Natural killer cell (primary cell): Measurements from ENCODE around the gene EPHB1. TPM values are rescaled to one million over a fixed set of nuclear protein-coding genes. Genes with fewer than 3 reads are reported as not detected.

Source experiments
- ATAC-seq, 3 donors: fragments of 150-1000 bp in 2 of 3; fragments of 200-7000 bp in 1 of 3; cut with Tn5 transposase; 1 replicate in 1 of 3; 2 replicates in 2 of 3; pipeline ENCODE4 v1.10.0; 2021; ENCODE audit warnings: mild to moderate bottlenecking in 2 of 3, moderate library complexity in 2 of 3
- DNase-seq, 2 donors: peaks; one replicate each; pipeline versions ENCODE4 v3.0.0 to v3.0.0-alpha.2; 2013 to 2021; ENCODE audit warnings: mixed read lengths in 1 of 2
- H3K27ac ChIP-seq: one replicate; pipeline ENCODE4 v1.5.1; 2013; ENCODE audit warnings: mild to moderate bottlenecking, low read length
- H3K27me3 ChIP-seq: one replicate; pipeline ENCODE4 v1.6.1; 2013; ENCODE audit warnings: low read length; ENCODE audit not compliant: control insufficient read depth, insufficient read depth
- H3K36me3 ChIP-seq: one replicate; pipeline ENCODE4 v1.6.1; 2013; ENCODE audit warnings: low read length; ENCODE audit not compliant: control insufficient read depth, insufficient read depth
- H3K4me1 ChIP-seq: one replicate; pipeline ENCODE4 v1.6.1; 2013; ENCODE audit warnings: low read length; ENCODE audit not compliant: control insufficient read depth, insufficient read depth
- H3K4me3 ChIP-seq: one replicate; pipeline ENCODE4 v1.5.1; 2013; ENCODE audit warnings: low read length
- H3K9me3 ChIP-seq: one replicate; pipeline ENCODE4 v1.6.1; 2013; ENCODE audit warnings: low read length; ENCODE audit not compliant: control insufficient read depth, insufficient read depth
- H3K27ac Mint-ChIP-seq, 2 donors: one replicate each; pipeline ENCODE4 v1.8.0; 2022; ENCODE audit warnings: mild to moderate bottlenecking in 2 of 2, mixed read lengths in 2 of 2, moderate library complexity in 1 of 2
- H3K27me3 Mint-ChIP-seq, 2 donors: one replicate each; pipeline ENCODE4 v1.8.0; 2022; ENCODE audit warnings: low read depth in 2 of 2, mixed read lengths in 2 of 2
- H3K36me3 Mint-ChIP-seq: one replicate; pipeline ENCODE4 v1.8.0; 2022; ENCODE audit warnings: mixed read lengths
- H3K4me1 Mint-ChIP-seq, 2 donors: one replicate each; pipeline ENCODE4 v1.8.0; 2022; ENCODE audit warnings: mixed read lengths in 2 of 2
- H3K4me3 Mint-ChIP-seq: one replicate; pipeline ENCODE4 v1.8.0; 2022; ENCODE audit warnings: mild to moderate bottlenecking, moderate library complexity, mixed read lengths
- H3K9me3 Mint-ChIP-seq, 2 donors: one replicate each; pipeline ENCODE4 v1.8.0; 2022; ENCODE audit warnings: mixed read lengths in 2 of 2
- CTCF ChIP-seq: fragments of 200-600 bp; IDR thresholded peaks from one replicate; pipeline ENCODE4 v1.8.0; 2022; ENCODE audit warnings: antibody characterized with exemption
- WGBS: methylation state at CpG from one replicate; pipeline ENCODE4 v1.1.7; 2013; ENCODE audit warnings: missing lambda C conversion rate; ENCODE audit not compliant: insufficient coverage; 5-methylcytosine and 5-hydroxymethylcytosine counted together
- intact Hi-C: fragments of 100-400 bp; cut with micrococcal nuclease; formaldehyde crosslinking; loops from one replicate; pipeline ENCODE4 v1.14.2; 2022
- total RNA-seq, 4 donors: library from RNA; stranded (reverse); fragments of 120-200 nt in 1 of 4; gene quantifications; one replicate each; pipeline versions ENCODE4 v1.2.3 to v1.2.4, GENCODE V29; 2013 to 2022

Gene EPHB1
- total RNA-seq, 3 donors from 2014 or later (not counting 1 experiment from before 2014, with no cell fraction given) = 0.60 TPM; not detected in 2

GRCh38 chr3:134766290-134766689 is 28.8 kb upstream of the EPHB1 start:
- H3K9me3 ChIP-seq = no peaks in the 10 kb centered on the region
- DNase-seq (no peak), ATAC-seq (no peak)
- H3K27ac Mint-ChIP-seq = no peak overlapping the region
- H3K4me1 Mint-ChIP-seq = no peaks in the 10 kb centered on the region
- no peaks in the 10 kb centered on the region for H3K4me1 ChIP-seq
- H3K27me3 ChIP-seq = no peaks in the 10 kb centered on the region
- no peaks in the 10 kb centered on the region for H3K9me3 Mint-ChIP-seq
- H3K36me3 ChIP-seq = no peaks in the 10 kb centered on the region
- H3K4me3 Mint-ChIP-seq = no peak overlapping the region
- H3K27me3 Mint-ChIP-seq = no peaks in the 10 kb centered on the region
- 91% methylated on average over 1 of the region's 1 CpG for WGBS
- H3K4me3 ChIP-seq = no peak overlapping the region
- H3K36me3 Mint-ChIP-seq = no peaks in the 10 kb centered on the region
- intact Hi-C loops = no loop called here
- no peak for TF ChIP-seq CTCF
- no peak overlapping the region for H3K27ac ChIP-seq

DNA sequence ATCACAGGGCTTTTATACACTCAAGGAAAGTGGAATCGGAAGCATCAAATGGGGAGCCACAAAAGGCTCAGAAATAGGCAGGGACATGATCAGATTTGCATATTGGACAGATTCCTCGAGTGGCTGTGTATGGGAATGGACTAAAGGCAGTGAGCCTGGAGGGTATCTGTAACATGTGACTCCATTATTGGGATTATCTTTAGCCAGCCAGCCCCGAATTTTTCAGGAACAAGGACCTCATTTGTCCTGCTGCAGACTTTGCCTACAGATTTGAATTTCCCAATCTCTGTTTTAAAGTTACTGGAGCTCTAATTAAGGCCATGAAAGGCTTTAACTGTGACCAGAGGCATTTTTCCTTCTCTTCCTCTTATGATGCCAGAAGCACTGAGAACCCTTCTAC is 26.9 kb upstream of the EPHB1 start:
- H3K4me3 ChIP-seq = no peak overlapping the region
- no peaks in the 10 kb centered on the region for H3K27me3 ChIP-seq
- ATAC-seq (no peak), DNase-seq (no peak)
- intact Hi-C loops = no loop called here
- no peaks in the 10 kb centered on the region for H3K36me3 Mint-ChIP-seq
- no peak for TF ChIP-seq CTCF
- no peaks in the 10 kb centered on the region for H3K4me1 ChIP-seq
- H3K27me3 Mint-ChIP-seq = no peaks in the 10 kb centered on the region
- H3K27ac Mint-ChIP-seq = no peak overlapping the region
- no peaks in the 10 kb centered on the region for H3K4me1 Mint-ChIP-seq
- H3K36me3 ChIP-seq = no peaks in the 10 kb centered on the region
- 70% methylated on average over 3 of the region's 3 CpGs for WGBS
- no peaks in the 10 kb centered on the region for H3K9me3 Mint-ChIP-seq
- H3K9me3 ChIP-seq = no peaks in the 10 kb centered on the region
- no peak overlapping the region for H3K27ac ChIP-seq
- H3K4me3 Mint-ChIP-seq = no peak overlapping the region

DNA sequence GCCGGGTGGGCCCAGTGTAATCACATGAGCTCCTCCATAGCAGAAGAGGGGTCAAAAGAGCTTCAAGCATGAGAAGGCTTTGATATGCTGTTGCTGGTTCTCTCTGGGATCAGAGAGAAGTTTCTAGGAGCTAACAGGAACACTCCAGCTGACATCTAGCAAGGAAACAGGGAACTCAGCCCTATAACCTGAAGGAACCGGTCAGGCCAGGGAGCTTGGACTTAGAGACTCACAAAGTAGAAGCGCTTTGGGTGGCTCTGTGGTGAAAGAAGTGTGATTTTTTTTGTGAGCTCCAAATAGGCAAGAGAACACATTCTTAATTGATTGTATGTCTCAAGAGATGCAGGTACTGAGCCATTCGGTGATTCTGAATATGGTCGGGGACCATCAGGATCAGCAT is 26.2 kb upstream of the EPHB1 start:
- Histone ChIP-seq H3K9me3 (no peaks in the 10 kb centered on the region), H3K4me1 (no peaks in the 10 kb centered on the region), H3K27ac (no peak overlapping the region), H3K36me3 (no peaks in the 10 kb centered on the region), H3K4me3 (no peak overlapping the region), H3K27me3 (no peaks in the 10 kb centered on the region)
- Mint-ChIP-seq H3K36me3 (no peaks in the 10 kb centered on the region), H3K4me3 (no peak overlapping the region), H3K4me1 (no peaks in the 10 kb centered on the region), H3K27me3 (no peaks in the 10 kb centered on the region), H3K9me3 (no peaks in the 10 kb centered on the region), H3K27ac (no peak overlapping the region)
- DNase-seq = no peak
- WGBS = 88% methylated on average over 5 of the region's 5 CpGs
- ATAC-seq = no peak
- intact Hi-C loops = no loop called here
- TF ChIP-seq CTCF = no peak

- Mint-ChIP-seq H3K4me3 (no peak overlapping the region), H3K27me3 (no peaks in the 10 kb centered on the region), H3K9me3 (no peaks in the 10 kb centered on the region), H3K36me3 (no peaks in the 10 kb centered on the region), H3K4me1 (no peaks in the 10 kb centered on the region), H3K27ac (no peak overlapping the region)
- Histone ChIP-seq H3K4me1 (no peaks in the 10 kb centered on the region), H3K27ac (no peak overlapping the region), H3K27me3 (no peaks in the 10 kb centered on the region), H3K9me3 (no peaks in the 10 kb centered on the region), H3K36me3 (no peaks in the 10 kb centered on the region), H3K4me3 (no peak overlapping the region)
- 90% methylated on average over 2 of the region's 2 CpGs for WGBS
- ATAC-seq = no peak
- DNase-seq = no peak
- no peak for TF ChIP-seq CTCF
- intact Hi-C loops = no loop called here
These were observed 25.7 kb upstream of the EPHB1 start for GRCh38 chr3:134769287-134769868.
